ENCODE results near the gene HCRT. TPM values are rescaled to one million over a fixed set of nuclear protein-coding genes. Genes with fewer than 3 reads are reported as not detected.

The HCRT gene
- total and polyA plus RNA-seq, 2 of the 8 experiments (the other 6 are each of a cell fraction or from before 2014, with no cell fraction given) = not detected

DNA sequence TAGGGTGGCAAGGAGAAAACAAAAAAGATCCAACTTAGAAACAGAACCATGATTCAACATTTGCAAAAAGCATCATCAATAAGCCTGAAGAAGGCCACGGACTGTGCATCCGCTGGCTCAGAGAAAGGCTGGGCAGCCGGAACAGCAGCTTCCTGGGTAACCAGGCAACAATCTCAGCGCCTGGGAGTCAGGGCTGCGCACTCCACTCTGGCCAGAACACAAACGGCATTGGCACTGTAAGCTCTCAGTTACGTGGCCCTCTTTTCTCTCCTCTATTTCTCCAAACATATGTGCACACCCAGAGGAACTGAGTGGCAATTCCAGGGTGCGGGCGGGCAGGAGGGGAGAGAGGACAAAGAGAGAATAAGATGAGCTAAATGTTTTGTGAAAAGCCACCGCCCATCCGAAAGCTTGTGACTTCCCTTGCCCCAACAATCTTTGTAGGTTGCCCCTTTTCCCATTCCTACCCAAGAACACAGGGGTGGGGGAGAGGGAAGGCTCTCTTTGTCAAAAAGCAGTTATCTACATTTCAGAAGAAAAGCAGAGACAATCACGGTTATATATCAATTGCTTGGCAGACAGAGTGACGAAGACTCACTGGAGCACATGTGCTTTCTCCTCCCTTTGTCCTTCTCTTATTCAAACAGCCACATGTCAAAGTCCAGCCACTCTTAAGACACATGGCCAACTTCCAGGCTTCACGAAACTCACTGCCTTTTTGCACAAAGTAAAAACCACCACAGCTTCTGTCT is 15.6 kb upstream of the HCRT start:
- CTCF ChIA-PET (ENCODE audit: partially characterized antibody) = interaction anchor here (1.1 to 7.4 kb wide), 6 partner anchors 11 to 105 kb away, joined by 3 to 34 read pairs (median 4); no protein-coding TSS in a partner anchor
- Histone ChIP-seq H4K91ac (replicated peaks; ENCODE audit: insufficient read length, low read length) (no peak overlapping the region), H4K20me1 (replicated peaks in 1 of 2; ENCODE audit: control insufficient read depth in 1 of 2, insufficient read depth in 2 of 2, low read length in 2 of 2) (no peaks in the 10 kb centered on the region), H3K23ac (ENCODE audit: insufficient read length) (no peak overlapping the region), H3K9ac (replicated peaks in 1 of 4; ENCODE audit: extremely low read depth in 1 of 4, low read depth in 3 of 4, low read length in 3 of 4) (no peak overlapping the region), H3K4ac (replicated peaks; ENCODE audit: insufficient read length, low read depth, low read length) (no peak overlapping the region), H3K36me3 (ENCODE audit: control insufficient read depth in 2 of 4, insufficient read depth in 4 of 4, low read length in 3 of 4) (peaks cover 0 to 9% (median 4%) of the 10 kb centered on the region in 4 experiments; a peak in 5 of 8 replicates), H3K14ac (ENCODE audit: insufficient read length) (no peak overlapping the region), H4K5ac (ENCODE audit: insufficient read length, low read depth, low read length) (no peak overlapping the region), H3K9me3 (ENCODE audit: insufficient read depth in 2 of 2, low read depth in 1 of 2, low read length in 1 of 2) (no peaks in the 10 kb centered on the region), H3K4me1 (replicated peaks in 1 of 4; ENCODE audit: control insufficient read depth in 3 of 4, insufficient read depth in 4 of 4, low read length in 3 of 4) (no peaks in the 10 kb centered on the region), H2AK5ac (ENCODE audit: low read depth, low read length) (no peak overlapping the region), H2BK12ac (ENCODE audit: low read depth, low read length) (no peak overlapping the region), H3K56ac (replicated peaks; ENCODE audit: insufficient read length, low read depth, low read length) (no peak overlapping the region), H3K4me3 (ENCODE audit: extremely low read depth in 1 of 4, insufficient read depth in 2 of 4, low read depth in 3 of 4, low read length in 4 of 4) (no peak overlapping the region), H2AFZ (ENCODE audit: low read length) (no peak overlapping the region), H3K27me3 (replicated peaks in 1 of 4; ENCODE audit: control insufficient read depth in 3 of 4, extremely low read depth in 1 of 4, insufficient read depth in 3 of 4, low read length in 3 of 4) (no peaks in the 10 kb centered on the region), H3K4me2 (ENCODE audit: insufficient read depth in 1 of 2, low read depth in 2 of 2, low read length in 2 of 2) (no peak overlapping the region), H3K27ac (ENCODE audit: low read depth, low read length) (no peak overlapping the region), H3K23me2 (ENCODE audit: low read depth, low read length) (no peaks in the 10 kb centered on the region), H2BK120ac (replicated peaks; ENCODE audit: low read depth, low read length) (no peak overlapping the region), H3K79me2 (ENCODE audit: control insufficient read depth in 1 of 2, insufficient read depth in 2 of 2, low read length in 2 of 2) (no peaks in the 10 kb centered on the region), H2BK15ac (ENCODE audit: low read length) (no peak overlapping the region), H2BK20ac (ENCODE audit: low read length) (no peak overlapping the region), H2BK5ac (ENCODE audit: low read depth, low read length) (no peak overlapping the region; the same call in 1 of the 2 replicates), H4K8ac (ENCODE audit: extremely low read depth, insufficient read depth, low read length) (no peak overlapping the region), H3K18ac (ENCODE audit: extremely low read depth, low read length) (no peak overlapping the region), H3K79me1 (ENCODE audit: low read depth, low read length) (no peaks in the 10 kb centered on the region)
- no peak for TF ChIP-seq JUN (IDR thresholded peaks at IDR 0.05; ENCODE audit: low read depth, low read length)
- WGBS, 2 experiments (ENCODE audit: extremely low coverage in 1 of 2, insufficient coverage in 1 of 2, insufficient read length in 1 of 2, insufficient replicate concordance in 2 of 2, low coverage in 1 of 2, low lambda C conversion rate in 2 of 2, missing lambda C conversion rate in 1 of 2) = 92% methylated on average over 14 of the region's 14 CpGs; no CpG with 5 or more reads in 1 of the 2 experiments
- DNase-seq (ENCODE audit: low read depth in 1 of 2, low spot score in 2 of 2) (no peak), FAIRE-seq (no peak)
- POLR2A ChIA-PET (ENCODE audit: partially characterized antibody) = interaction anchor here (0.6 to 1.4 kb wide), 2 partner anchors 9 to 1759 kb away, joined by 3 read pairs; no protein-coding TSS in a partner anchor

Measured in H1 (cell line).